ENCODE data around the gene CYTH3.

Gene CYTH3

DNA sequence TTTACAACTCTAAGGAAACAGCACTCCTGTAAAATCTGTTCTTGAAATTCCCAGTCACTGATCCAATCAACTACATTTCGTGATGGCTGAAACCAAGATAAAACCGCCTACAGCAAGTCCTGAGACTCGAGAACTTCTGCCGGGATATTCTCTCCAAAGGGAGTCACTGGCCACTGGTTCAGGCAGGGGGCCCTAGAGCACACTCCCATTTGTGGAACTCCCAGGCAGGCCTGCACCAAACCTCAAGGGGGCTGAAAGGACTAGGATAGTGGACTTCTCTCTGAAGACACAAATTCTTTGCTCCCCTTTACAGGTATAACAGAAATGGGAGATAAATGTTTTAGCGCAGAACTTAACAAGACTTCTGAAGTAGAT lies 16.3 kb downstream of the CYTH3 start:
- Histone ChIP-seq H3K9ac (ENCODE audit: low read length) (no peak overlapping the region), H3K4me3 (ENCODE audit: insufficient read depth, low read length, poor library complexity, severe bottlenecking) (no peak overlapping the region), H3K4me2 (ENCODE audit: low read depth, low read length, poor library complexity, severe bottlenecking) (no peak overlapping the region), H3K9me2 (replicated peaks; ENCODE audit: insufficient read depth, low read length) (no peaks in the 10 kb centered on the region), H3K27ac (ENCODE audit: low read depth, low read length) (no peak overlapping the region), H4K20me1 (ENCODE audit: low read depth, low read length) (no peaks in the 10 kb centered on the region), H3K9me3 (ENCODE audit: insufficient read depth, low read length) (no peaks in the 10 kb centered on the region), H3K36me3 (ENCODE audit: low read length) (no peaks in the 10 kb centered on the region), H2AFZ (ENCODE audit: low read depth, low read length, severe bottlenecking) (no peak overlapping the region), H3K27me3 (ENCODE audit: low read length) (no peaks in the 10 kb centered on the region), H3K79me2 (ENCODE audit: insufficient read depth, low read length) (no peaks in the 10 kb centered on the region), H3F3A (ENCODE audit: insufficient read depth) (no peaks in the 10 kb centered on the region)
- TF ChIP-seq, protein P1, sequence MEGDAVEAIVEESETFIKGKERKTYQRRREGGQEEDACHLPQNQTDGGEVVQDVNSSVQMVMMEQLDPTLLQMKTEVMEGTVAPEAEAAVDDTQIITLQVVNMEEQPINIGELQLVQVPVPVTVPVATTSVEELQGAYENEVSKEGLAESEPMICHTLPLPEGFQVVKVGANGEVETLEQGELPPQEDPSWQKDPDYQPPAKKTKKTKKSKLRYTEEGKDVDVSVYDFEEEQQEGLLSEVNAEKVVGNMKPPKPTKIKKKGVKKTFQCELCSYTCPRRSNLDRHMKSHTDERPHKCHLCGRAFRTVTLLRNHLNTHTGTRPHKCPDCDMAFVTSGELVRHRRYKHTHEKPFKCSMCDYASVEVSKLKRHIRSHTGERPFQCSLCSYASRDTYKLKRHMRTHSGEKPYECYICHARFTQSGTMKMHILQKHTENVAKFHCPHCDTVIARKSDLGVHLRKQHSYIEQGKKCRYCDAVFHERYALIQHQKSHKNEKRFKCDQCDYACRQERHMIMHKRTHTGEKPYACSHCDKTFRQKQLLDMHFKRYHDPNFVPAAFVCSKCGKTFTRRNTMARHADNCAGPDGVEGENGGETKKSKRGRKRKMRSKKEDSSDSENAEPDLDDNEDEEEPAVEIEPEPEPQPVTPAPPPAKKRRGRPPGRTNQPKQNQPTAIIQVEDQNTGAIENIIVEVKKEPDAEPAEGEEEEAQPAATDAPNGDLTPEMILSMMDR (IDR thresholded peaks at IDR 0.05; ENCODE audit: insufficient read depth, low read length, poor library complexity, severe bottlenecking) = no peak
- no peak for TF ChIP-seq EZH2phosphoT487 (conservative IDR thresholded peaks at IDR 0.05; ENCODE audit: low read length)

- Histone ChIP-seq H3K9me2 (replicated peaks; ENCODE audit: insufficient read depth, low read length) (no peaks in the 10 kb centered on the region), H3K27ac (ENCODE audit: low read depth, low read length) (no peak overlapping the region), H4K20me1 (ENCODE audit: low read depth, low read length) (no peaks in the 10 kb centered on the region), H2AFZ (ENCODE audit: low read depth, low read length, severe bottlenecking) (no peak overlapping the region), H3K27me3 (ENCODE audit: low read length) (no peaks in the 10 kb centered on the region), H3K4me2 (ENCODE audit: low read depth, low read length, poor library complexity, severe bottlenecking) (no peak overlapping the region), H3K79me2 (ENCODE audit: insufficient read depth, low read length) (no peaks in the 10 kb centered on the region), H3K9ac (ENCODE audit: low read length) (no peak overlapping the region), H3K9me3 (ENCODE audit: insufficient read depth, low read length) (no peaks in the 10 kb centered on the region), H3F3A (ENCODE audit: insufficient read depth) (no peaks in the 10 kb centered on the region), H3K4me3 (ENCODE audit: insufficient read depth, low read length, poor library complexity, severe bottlenecking) (no peak overlapping the region), H3K36me3 (ENCODE audit: low read length) (no peaks in the 10 kb centered on the region)
- TF ChIP-seq, protein P1 (IDR thresholded peaks at IDR 0.05; ENCODE audit: insufficient read depth, low read length, poor library complexity, severe bottlenecking) = no peak
- TF ChIP-seq EZH2phosphoT487 (conservative IDR thresholded peaks at IDR 0.05; ENCODE audit: low read length) = no peak
These were observed 17.6 kb downstream of the CYTH3 start for GRCh38 chr7:6254866-6255265.

GRCh38 chr7:6252748-6253147 lies 19.7 kb downstream of the CYTH3 start:
- no peak overlapping the region for H3K27ac ChIP-seq (ENCODE audit: low read depth, low read length)
- H3K9me2 ChIP-seq (replicated peaks; ENCODE audit: insufficient read depth, low read length) = no peaks in the 10 kb centered on the region
- H4K20me1 ChIP-seq (ENCODE audit: low read depth, low read length) = no peaks in the 10 kb centered on the region
- H3K9ac ChIP-seq (ENCODE audit: low read length) = no peak overlapping the region
- H2AFZ ChIP-seq (ENCODE audit: low read depth, low read length, severe bottlenecking) = no peak overlapping the region
- H3K9me3 ChIP-seq (ENCODE audit: insufficient read depth, low read length) = no peaks in the 10 kb centered on the region
- H3K27me3 ChIP-seq (ENCODE audit: low read length) = no peaks in the 10 kb centered on the region
- TF ChIP-seq, protein P1 (IDR thresholded peaks at IDR 0.05; ENCODE audit: insufficient read depth, low read length, poor library complexity, severe bottlenecking) = no peak
- TF ChIP-seq EZH2phosphoT487 (conservative IDR thresholded peaks at IDR 0.05; ENCODE audit: low read length) = no peak
- H3K36me3 ChIP-seq (ENCODE audit: low read length) = no peaks in the 10 kb centered on the region
- no peak overlapping the region for H3K4me3 ChIP-seq (ENCODE audit: insufficient read depth, low read length, poor library complexity, severe bottlenecking)
- H3F3A ChIP-seq (ENCODE audit: insufficient read depth) = no peaks in the 10 kb centered on the region
- no peaks in the 10 kb centered on the region for H3K79me2 ChIP-seq (ENCODE audit: insufficient read depth, low read length)
- no peak overlapping the region for H3K4me2 ChIP-seq (ENCODE audit: low read depth, low read length, poor library complexity, severe bottlenecking)

All from SU-DHL-6 (cell line).